ENCODE results near the gene HYCC1.

DNA sequence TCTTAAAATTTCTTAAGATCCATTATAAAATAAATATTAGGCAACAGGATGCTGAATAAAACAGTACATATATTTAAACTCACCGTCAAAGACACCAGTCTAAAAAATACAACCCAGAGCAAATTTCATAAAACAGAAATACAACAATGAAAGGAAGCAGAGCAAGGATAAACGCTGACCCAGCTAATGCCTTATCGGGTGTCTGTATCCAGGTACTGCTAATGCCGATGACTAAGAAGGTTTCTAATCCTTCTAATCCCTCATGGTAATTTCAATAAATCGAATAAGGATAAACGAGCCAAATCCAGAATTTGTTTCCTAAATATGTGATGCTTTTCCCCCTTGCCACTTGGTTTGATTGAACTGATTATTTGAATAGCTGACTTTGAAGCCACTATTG, 1.7 kb downstream of the HYCC1 start:
- TF ChIP-seq CTCF (IDR thresholded peaks at IDR 0.05) (no peak), EP300 (IDR thresholded peaks at IDR 0.05) (no peak), POLR2A (IDR thresholded peaks at IDR 0.05) (no peak)
